GM18517 (cell line): ENCODE data around the gene STARD7.
A peak's percentile ranks its signal among the peaks of the same experiment; 100 is the strongest.
"Not testable (repeated sequence)": the region's sequence is repeated elsewhere in the genome, so short reads cannot be mapped to it uniquely, and the experiment has no call there.

ENCODE experiments used
- ATAC-seq: cut with Tn5 transposase; IDR thresholded peaks from one replicate; pipeline ENCODE4 v1.9.1; 2021; ENCODE audit warnings: mild to moderate bottlenecking, moderate library complexity; ENCODE audit not compliant: unreplicated experiment

Gene STARD7

DNA sequence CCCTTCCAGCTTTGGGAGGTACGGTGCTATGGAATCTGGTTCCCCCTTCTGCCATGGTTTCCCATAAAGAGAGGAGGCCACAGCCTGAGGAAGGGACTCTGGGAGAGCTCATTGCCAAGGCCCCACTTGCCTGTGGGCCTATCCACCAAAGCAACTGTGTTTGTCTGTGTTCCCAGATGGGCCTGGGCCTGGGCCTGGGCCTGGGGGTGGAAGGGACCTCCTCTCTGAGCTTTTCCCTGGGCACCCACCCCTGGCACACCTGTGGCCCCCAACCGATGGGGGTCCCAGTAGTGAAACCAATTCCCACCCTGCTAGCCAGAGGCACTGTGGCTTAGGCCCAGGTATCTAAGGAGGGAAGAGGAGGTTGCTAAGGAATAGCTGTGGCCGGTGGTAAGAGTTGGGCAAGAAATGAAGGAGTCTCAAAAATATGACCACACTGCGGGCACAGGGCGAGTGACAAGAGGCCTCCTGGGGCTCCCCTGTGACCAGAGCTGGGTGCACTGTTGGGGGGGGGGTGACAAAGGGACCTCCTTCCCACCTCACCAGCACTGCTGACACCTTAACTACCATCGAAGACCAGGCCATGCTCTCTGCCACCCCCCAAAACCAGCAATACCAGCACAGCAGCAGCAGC, 58.5 kb downstream of the STARD7 start:
- ATAC-seq = no peak

GRCh38 chr2:96148410-96149217, 60.0 kb downstream of the STARD7 start:
- ATAC-seq = peak; percentile 49

GRCh38 chr2:96147593-96148201, 60.9 kb downstream of the STARD7 start:
- ATAC-seq = no peak

- no peak for ATAC-seq
Measured at GRCh38 chr2:96146881-96147592, 61.6 kb downstream of the STARD7 start.

DNA sequence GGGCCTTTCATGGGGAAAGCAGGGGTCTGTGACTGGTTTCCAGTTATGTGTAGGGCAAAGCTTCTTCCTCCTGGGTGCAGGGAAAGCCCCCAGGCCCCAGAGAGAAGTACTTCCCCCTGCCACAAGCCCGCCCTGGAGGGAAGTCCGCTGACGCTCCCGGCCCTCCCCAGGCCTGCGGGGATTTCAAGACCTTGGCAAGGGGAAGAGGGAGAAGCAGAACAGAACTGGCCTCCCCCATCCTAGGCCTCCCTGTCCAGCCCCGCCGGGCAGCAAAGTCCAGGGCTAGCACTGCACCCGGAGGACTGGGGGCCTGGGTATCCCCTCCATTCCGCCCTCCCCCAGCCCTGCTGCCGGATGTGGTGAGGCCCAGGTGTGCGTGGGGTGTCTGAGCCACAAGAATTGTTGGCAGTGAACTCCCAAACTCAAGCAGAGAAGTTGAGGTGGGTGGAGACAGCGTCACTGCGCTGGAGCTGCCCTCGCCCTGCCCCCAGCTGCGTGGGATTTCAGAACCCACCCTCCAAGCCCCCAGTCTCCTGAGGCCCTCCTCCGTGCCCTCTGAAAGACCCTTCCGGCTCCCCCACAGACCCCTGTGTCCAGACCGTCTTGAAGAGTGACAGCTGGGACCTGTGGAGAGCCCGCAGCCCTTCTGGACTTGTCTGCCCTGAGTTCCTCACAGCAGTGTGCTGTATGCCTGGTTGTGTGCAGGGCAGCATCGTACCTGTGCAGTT, 62.3 kb downstream of the STARD7 start:
- ATAC-seq = peak; percentile 31

- no peak for ATAC-seq
Measured at GRCh38 chr2:96145848-96146152, 62.8 kb downstream of the STARD7 start.

- peak; percentile 39 for ATAC-seq
Measured at GRCh38 chr2:96145036-96145847, 63.4 kb downstream of the STARD7 start, which contains the start of gene DUSP2. TSS of gene DUSP2 (minus strand) at chr2:96145440. CDS start at chr2:96145354, 86 bp downstream.

DNA sequence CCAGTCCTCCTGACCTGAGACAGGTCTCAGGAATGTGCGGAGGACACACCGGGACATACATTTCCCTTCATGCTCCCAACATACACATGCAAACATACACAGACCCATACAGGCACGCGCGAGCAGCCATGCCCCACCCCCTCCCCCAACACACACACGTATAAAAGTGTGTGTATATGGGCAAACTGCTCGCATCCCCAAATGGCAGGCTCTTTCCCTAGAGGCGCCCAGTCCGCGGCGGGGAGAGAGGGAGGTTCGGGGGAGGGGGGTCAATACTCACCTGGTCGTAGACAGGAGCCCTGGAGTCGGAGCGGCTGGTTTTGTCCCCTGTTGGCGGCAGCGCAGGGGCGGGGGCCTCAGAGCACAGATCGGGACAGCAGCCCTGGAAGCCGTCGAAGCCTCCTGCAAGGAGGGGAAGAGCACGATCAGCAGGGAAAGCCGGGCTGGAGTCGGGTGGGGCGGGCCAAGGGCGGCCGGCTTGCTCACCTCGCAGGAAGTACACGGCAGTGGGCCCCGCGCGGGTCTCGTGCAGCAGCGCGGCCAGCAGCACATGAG, 64.1 kb downstream of the STARD7 start:
- ATAC-seq = no peak

DNA sequence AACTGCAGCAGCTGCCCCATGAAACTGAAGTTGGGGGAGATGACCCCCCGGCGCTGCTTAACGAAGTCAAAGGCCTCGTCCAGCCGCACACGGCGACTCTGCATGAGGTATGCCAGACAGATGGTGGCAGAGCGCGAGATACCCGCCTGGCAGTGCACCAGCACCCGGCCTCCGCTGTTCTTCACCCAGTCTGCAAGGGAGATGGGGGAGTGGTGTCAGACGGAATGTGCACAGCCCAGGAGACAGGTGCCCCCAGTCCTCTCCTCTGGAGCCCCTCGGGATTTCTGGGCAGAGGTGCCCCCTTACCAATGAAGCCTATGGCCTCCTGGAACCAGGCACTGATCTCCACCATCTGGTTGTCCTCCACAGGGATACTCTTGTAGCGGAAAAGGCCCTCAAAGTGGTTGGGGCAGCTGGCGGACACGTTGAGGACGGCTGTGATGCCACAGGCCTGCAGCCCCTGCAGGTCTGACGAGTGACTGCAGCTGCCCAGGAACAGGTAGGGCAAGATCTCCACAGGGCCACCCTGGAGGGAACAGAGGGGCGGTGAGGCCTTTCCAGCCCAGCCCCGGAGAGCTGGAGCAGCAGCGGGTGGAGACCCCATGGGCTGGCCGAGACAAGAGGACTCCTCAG, 64.7 kb downstream of the STARD7 start:
- ATAC-seq = no peak

GRCh38 chr2:96143231-96143847, 65.3 kb downstream of the STARD7 start:
- no peak for ATAC-seq

DNA sequence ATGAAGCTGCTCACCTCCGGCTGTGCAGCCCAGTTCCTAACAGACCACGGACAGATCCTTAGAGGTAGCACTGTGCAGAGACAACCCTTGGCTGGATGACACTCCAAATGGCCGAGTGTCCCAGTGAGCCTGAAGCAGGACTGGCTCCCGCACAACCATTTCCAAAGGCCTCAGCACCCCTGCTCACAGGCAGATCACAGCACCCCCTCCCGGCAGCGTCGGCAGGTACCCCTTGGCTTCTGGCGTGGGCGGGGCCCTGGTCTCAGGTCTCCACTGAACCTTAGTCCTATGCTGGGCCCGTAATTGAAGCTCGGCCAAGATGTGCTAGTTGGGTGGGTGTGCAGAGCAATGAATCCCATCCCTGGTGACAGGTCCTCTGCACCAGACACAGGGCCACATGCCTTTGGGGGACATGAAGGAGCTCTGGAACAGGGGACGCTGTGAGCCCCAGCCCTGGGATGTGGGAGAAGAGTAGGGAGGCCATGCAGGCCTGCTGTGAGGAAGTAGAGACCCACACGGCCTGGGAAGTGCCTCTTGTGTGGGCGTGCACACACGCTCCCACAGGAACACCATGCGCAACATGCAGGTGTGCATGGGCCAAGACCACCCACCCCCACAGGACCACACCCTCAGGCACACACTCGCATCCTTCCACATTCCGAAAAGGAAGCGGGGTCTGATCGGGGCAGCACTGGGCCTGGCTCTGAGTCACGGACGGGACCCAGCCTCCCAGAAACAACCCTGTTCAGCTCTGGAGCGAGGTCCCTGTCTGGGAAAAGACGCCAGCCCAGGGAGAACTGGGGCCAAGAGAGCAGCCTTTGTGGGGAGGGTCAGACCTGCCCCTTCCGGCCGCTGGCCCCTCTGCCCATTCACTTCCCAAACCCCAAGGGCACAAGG, 66.2 kb downstream of the STARD7 start:
- ATAC-seq = no peak

DNA sequence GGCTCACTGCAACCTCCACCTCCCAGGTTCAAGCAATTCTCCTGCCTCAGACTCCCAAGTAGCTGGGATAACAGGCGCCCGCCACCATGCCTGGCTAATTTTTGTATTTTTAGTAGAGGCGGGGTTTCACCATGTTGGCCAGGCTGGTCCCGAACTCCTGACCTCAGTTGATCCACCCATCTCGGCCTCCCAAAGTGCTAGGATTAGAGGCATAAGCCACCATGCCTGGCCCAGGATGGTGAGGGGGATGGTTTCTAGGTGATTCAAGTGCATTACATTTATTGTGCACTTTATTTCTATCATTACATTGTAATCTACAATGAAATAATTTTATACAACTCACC, 67.0 kb downstream of the STARD7 start:
- not testable (repeated sequence) for ATAC-seq

GRCh38 chr2:96140941-96141623, 67.5 kb downstream of the STARD7 start:
- ATAC-seq = no peak

DNA sequence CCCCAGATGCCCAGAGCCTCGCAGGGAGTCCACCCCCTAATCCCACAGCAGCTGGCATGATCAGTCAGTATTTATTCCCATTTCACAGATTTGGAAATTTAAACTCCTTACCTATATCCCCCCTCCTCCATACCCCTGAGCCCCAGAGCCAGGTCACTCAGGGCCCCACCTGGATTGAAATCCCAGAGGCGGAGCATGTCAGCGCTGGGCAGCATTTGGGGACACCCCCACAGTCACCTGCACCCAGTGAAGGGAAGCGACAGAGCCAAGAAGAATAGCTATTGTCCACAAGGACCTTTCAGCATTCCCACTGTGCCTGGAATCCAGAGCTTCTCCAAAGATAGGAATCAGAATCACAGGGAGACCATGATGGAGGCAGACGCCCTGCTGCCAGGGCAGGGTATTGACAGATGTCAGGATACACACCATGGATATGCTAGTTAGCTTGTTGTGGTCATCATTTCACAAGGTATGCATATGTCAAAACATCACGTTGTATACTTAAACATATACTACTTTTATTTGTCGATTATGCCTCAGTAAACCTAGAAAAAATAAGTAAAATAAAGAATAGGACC, 69.4 kb downstream of the STARD7 start:
- ATAC-seq = no peak

DNA sequence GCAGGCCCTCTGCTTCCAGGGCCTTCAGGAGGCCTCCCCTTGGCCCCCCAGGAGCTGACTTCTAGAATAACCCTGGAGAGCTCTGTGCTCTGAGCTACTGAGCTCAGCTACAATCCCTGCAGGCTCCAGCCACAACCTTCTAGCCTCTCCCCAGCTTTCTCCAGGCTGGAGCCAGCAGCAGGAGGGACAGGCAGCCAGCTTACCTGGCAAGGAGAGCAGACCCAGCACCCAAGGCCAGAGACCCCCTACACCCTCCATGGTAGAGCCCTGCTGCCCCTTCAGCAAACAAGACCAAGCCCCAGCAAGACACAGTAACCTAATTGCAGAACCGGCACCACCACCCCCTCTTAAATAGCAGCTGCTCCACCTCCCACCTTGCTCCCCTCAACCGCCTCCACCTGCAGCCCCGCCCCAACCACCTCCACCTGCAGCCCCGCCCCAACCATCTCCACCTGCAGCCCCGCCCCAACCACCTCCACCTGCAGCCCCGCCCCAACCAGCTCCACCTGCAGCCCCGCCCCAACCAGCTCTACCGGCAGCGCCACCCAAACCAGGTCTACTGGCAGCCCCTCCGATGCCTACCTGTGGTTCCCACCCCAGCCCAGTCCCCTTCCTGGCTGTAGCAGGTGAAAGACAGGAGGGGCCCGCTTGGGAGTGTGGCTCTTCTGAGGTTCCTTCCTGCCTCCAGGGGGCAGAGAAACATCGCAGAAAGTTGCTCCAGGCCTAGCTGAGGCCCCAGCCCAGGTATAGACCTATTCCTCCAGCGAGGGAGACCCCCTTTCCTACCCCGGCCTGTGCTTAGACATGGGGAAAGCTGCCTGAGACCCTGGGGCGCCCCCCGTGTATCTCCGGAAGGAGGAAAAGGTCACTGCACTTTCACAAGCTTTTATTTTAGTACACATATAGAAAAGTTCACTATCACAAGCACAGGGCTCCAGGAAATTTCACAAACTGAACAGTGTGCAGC, 70.2 kb downstream of the STARD7 start, which contains the start of gene ASTL:
Gene ASTL (minus strand): TSS at position 324 of the 967 bp plus-strand sequence. CDS start 66 bp downstream, at position 258.
- no peak for ATAC-seq
